ENCODE results near the gene ANKS1B.

The ANKS1B gene

GRCh38 chr12:98730412-98730811 is 1254.3 kb downstream of the ANKS1B start:
- Histone ChIP-seq H3K4me3 (ENCODE audit: low read depth, low read length) (no peak overlapping the region), H3K9me3 (no peaks in the 10 kb centered on the region), H3K27me3 (no peaks in the 10 kb centered on the region), H3K4me1 (no peaks in the 10 kb centered on the region), H3K36me3 (no peaks in the 10 kb centered on the region; the same call in 1 of the 2 replicates)
- TF ChIP-seq, protein P1, sequence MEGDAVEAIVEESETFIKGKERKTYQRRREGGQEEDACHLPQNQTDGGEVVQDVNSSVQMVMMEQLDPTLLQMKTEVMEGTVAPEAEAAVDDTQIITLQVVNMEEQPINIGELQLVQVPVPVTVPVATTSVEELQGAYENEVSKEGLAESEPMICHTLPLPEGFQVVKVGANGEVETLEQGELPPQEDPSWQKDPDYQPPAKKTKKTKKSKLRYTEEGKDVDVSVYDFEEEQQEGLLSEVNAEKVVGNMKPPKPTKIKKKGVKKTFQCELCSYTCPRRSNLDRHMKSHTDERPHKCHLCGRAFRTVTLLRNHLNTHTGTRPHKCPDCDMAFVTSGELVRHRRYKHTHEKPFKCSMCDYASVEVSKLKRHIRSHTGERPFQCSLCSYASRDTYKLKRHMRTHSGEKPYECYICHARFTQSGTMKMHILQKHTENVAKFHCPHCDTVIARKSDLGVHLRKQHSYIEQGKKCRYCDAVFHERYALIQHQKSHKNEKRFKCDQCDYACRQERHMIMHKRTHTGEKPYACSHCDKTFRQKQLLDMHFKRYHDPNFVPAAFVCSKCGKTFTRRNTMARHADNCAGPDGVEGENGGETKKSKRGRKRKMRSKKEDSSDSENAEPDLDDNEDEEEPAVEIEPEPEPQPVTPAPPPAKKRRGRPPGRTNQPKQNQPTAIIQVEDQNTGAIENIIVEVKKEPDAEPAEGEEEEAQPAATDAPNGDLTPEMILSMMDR (IDR thresholded peaks at IDR 0.05; ENCODE audit: low read depth, low read length), result no peak
- DNase-seq, result no peak

DNA sequence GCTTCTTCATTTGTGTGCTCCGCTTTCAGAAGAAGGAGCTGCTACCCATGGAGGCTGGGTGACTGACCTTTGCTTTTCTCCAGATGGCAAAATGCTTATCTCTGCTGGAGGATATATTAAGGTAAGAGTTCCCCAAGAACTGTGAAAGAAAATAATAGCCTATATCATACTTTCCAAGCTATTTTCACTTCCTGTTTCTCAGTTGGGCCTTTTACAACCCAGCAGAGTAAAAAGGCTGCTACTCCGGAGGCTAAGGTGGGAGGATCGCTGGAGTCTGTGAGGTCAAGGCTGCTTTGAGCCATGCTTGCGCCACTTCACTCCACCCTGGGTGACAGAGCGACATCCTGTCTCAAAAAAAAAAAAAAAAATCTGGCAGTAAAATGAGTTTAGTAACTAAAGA is 1257.5 kb downstream of the ANKS1B start:
- H3K4me3 ChIP-seq (ENCODE audit: low read depth, low read length), result no peak overlapping the region
- H3K4me1 ChIP-seq, result no peaks in the 10 kb centered on the region
- no peaks in the 10 kb centered on the region for H3K9me3 ChIP-seq
- DNase-seq, result no peak
- TF ChIP-seq, protein P1 (IDR thresholded peaks at IDR 0.05; ENCODE audit: low read depth, low read length), result no peak
- H3K36me3 ChIP-seq, result no peaks in the 10 kb centered on the region; the same call in 1 of the 2 replicates
- H3K27me3 ChIP-seq, result no peaks in the 10 kb centered on the region

- no peaks in the 10 kb centered on the region; the same call in 1 of the 2 replicates for H3K36me3 ChIP-seq
These were observed 1259.1 kb downstream of the ANKS1B start for GRCh38 chr12:98725476-98726247.

DNA sequence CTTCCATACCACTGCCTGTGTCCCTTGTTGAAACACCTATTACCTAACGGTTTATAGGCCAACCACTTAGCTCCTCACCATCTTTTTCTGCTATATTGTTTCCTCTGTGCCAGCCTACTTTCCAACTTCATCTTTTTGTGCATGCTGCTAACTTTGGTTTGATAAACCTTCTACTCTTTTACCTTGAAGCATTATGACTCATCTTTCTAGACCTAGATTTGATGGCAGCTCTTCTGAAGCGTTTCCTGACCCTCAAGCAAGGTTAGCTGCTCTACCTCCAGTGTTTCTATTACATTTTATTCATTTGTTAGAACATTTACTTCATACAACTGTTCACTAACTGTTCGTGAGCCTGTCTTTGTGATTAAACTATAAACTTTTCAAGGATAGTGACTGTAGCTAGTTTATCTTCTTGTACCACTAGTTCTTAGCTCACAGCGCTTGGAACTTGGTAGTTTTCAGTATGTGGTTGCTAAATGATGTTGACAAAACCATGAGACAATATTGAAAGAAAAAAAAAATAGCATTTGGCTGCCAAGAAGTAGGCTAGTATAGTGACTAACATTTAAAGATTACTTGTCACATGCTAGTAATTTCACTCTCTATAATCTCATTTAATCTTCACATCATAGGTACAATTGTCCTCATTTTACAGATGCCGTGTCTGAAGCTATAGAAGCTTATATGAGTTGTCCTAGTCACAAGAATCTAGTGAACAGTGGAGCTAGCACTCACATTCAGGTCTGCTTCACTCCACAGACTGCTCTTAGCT is 1260.2 kb downstream of the ANKS1B start:
- H3K27me3 ChIP-seq, result no peaks in the 10 kb centered on the region
- no peak for DNase-seq
- no peak overlapping the region for H3K4me3 ChIP-seq (ENCODE audit: low read depth, low read length)
- H3K9me3 ChIP-seq, result no peaks in the 10 kb centered on the region
- TF ChIP-seq, protein P1 (IDR thresholded peaks at IDR 0.05; ENCODE audit: low read depth, low read length), result no peak
- no peaks in the 10 kb centered on the region for H3K4me1 ChIP-seq
- no peaks in the 10 kb centered on the region; the same call in 1 of the 2 replicates for H3K36me3 ChIP-seq

More at GRCh38 chr12:98725476-98726247, 1259.1 kb downstream of the ANKS1B start:
- DNase-seq, result peak; percentile 38
- Histone ChIP-seq H3K4me1 (no peaks in the 10 kb centered on the region), H3K4me3 (ENCODE audit: low read depth, low read length) (no peak overlapping the region), H3K27me3 (no peaks in the 10 kb centered on the region), H3K9me3 (no peaks in the 10 kb centered on the region)
- TF ChIP-seq, protein P1 (IDR thresholded peaks at IDR 0.05; ENCODE audit: low read depth, low read length), result peak; percentile 54

- no peak overlapping the region for H3K4me3 ChIP-seq (ENCODE audit: low read depth, low read length)
- H3K27me3 ChIP-seq, result no peaks in the 10 kb centered on the region
- no peaks in the 10 kb centered on the region; the same call in 1 of the 2 replicates for H3K36me3 ChIP-seq
- TF ChIP-seq, protein P1 (IDR thresholded peaks at IDR 0.05; ENCODE audit: low read depth, low read length), result no peak
- no peak for DNase-seq
- H3K9me3 ChIP-seq, result no peaks in the 10 kb centered on the region
- H3K4me1 ChIP-seq, result no peaks in the 10 kb centered on the region
These were observed 1263.5 kb downstream of the ANKS1B start for GRCh38 chr12:98721204-98721702.
